ENCODE data around the gene RNF207.

DNA sequence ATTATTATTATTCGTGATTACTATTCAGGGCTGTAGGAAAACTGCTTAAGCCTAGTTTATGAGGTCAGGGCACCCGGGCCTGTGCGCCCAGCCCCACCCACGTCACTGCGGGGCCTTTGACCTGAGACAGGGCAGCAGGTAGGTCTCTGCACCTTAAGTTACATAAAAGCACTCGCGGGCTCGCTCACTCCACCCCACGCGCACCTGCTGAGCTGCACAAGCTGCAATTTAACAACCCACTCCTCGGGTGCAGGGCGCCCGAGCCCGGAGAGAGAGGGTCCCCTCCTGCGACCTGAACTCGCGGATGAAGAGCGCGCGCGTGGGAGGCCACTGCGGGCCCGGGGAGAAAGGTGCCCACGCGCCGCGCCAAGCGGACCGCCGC is 29.4 kb downstream of the RNF207 start:
- TF ChIP-seq CTCF (conservative IDR thresholded peaks at IDR 0.05; ENCODE audit: low read length) = no peak
- no peak for TF ChIP-seq EZH2phosphoT487 (IDR thresholded peaks at IDR 0.05; ENCODE audit: borderline replicate concordance)

All from Loucy (cell line).